A673 (cell line): Measurements from ENCODE around the gene TSSK6. TPM values are rescaled to one million over a fixed set of nuclear protein-coding genes. Genes with fewer than 3 reads are reported as not detected.

ENCODE experiments used
- BruUV-seq: library from RNA; stranded (reverse); fragments of 400-500 nt; replicated peaks from 2 replicates; lab custom pipeline; 2021; lab: Mats Ljungman, UMichigan
- CTCF ChIA-PET: fragments of 300-600 bp; sonication (Branson Sonifier 250); formaldehyde crosslinking; loops from one replicate; lab custom pipeline; 2022; ENCODE audit warnings: antibody characterized with exemption; lab: Charles Lee
- POLR2A ChIA-PET: fragments of 300-600 bp; sonication (Branson Sonifier 250); formaldehyde crosslinking; loops from one replicate; lab custom pipeline; 2022; ENCODE audit warnings: antibody characterized with exemption; ENCODE audit not compliant: low non-redundant PET; lab: Charles Lee
- DNase-seq: peaks from one replicate; pipeline ENCODE4 v3.0.0-alpha.2; 2015; ENCODE audit warnings: low spot score
- H3K27ac ChIP-seq: fragments of 200-600 bp; sonication (generic); 2 replicates; pipeline ENCODE4 v1.5.1; 2016; ENCODE audit warnings: mixed run types, low read depth, mild to moderate bottlenecking, mixed read lengths, antibody characterized with exemption, low read length; ENCODE audit not compliant: poor library complexity, severe bottlenecking
- H3K27me3 ChIP-seq: fragments of 200-600 bp; sonication (generic); replicated peaks from 2 replicates; pipeline ENCODE4 v1.6.1; 2017; ENCODE audit warnings: mixed run types, low read depth, mild to moderate bottlenecking, mixed read lengths, antibody characterized with exemption, low read length; ENCODE audit not compliant: insufficient read depth, poor library complexity
- H3K36me3 ChIP-seq: fragments of 200-600 bp; sonication (generic); 2 replicates; pipeline ENCODE4 v1.6.1; 2016; ENCODE audit warnings: mixed run types, mild to moderate bottlenecking, mixed read lengths, antibody characterized with exemption, low read length; ENCODE audit not compliant: insufficient read depth, poor library complexity, severe bottlenecking
- H3K4me1 ChIP-seq: fragments of 200-600 bp; sonication (generic); 2 replicates; pipeline ENCODE4 v1.6.1; 2017; ENCODE audit warnings: mixed run types, mild to moderate bottlenecking, mixed read lengths, antibody characterized with exemption, low read length; ENCODE audit not compliant: insufficient read depth, poor library complexity, severe bottlenecking
- H3K4me3 ChIP-seq: fragments of 200-600 bp; sonication (generic); 2 replicates; pipeline ENCODE4 v1.5.1; 2016; ENCODE audit warnings: low read depth, mixed run types, mild to moderate bottlenecking, mixed read lengths, low read length; ENCODE audit not compliant: poor library complexity, severe bottlenecking
- H3K9me3 ChIP-seq: fragments of 200-600 bp; sonication (generic); 2 replicates; pipeline ENCODE4 v1.6.1; 2016; ENCODE audit warnings: mixed run types, low read depth, mild to moderate bottlenecking, mixed read lengths, antibody characterized with exemption, low read length; ENCODE audit not compliant: poor library complexity, severe bottlenecking
- CTCF ChIP-seq: fragments of 300-800, 200-600 bp; sonication (generic); conservative IDR thresholded peaks from 2 replicates; pipeline ENCODE4 v1.5.1; 2017; ENCODE audit warnings: low read depth, mild to moderate bottlenecking, antibody characterized with exemption, low read length, moderate library complexity, mixed read lengths
- EZH2 ChIP-seq: fragments of 200-600 bp; sonication (generic); IDR thresholded peaks from 2 replicates; pipeline ENCODE4 v1.6.1; 2017; ENCODE audit warnings: borderline replicate concordance, low read depth, mild to moderate bottlenecking, mixed read lengths, antibody characterized with exemption, low read length; ENCODE audit not compliant: poor library complexity, severe bottlenecking
- intact Hi-C: fragments of 100-400 bp; cut with micrococcal nuclease; formaldehyde crosslinking; loops from one replicate; pipeline ENCODE4 v1.10.0; 2022; ENCODE audit not compliant: unreplicated experiment
- total RNA-seq: library from RNA; stranded (reverse); gene quantifications from 2 replicates; pipeline ENCODE4 v1.2.3, GENCODE V29; 2021

Gene TSSK6
- total RNA-seq, 1 experiment from 2014 or later: 2.5 TPM

GRCh38 chr19:19547674-19548336 lies 32.5 kb upstream of the TSSK6 start:
- POLR2A ChIA-PET: no interaction called here

GRCh38 chr19:19546751-19547162 lies 31.4 kb upstream of the TSSK6 start:
- no peaks in the 10 kb centered on the region for H3K27me3 ChIP-seq
- BruUV-seq: no TSS peak
- TF ChIP-seq CTCF (no peak), EZH2 (no peak)
- no peaks in the 10 kb centered on the region for H3K4me1 ChIP-seq
- H3K4me3 ChIP-seq: no peak overlapping the region
- H3K36me3 ChIP-seq: no peaks in the 10 kb centered on the region
- no peaks in the 10 kb centered on the region for H3K9me3 ChIP-seq
- CTCF ChIA-PET: no interaction called here
- intact Hi-C loops: no loop called here
- no peak for DNase-seq
- POLR2A ChIA-PET: no interaction called here
- no peak overlapping the region for H3K27ac ChIP-seq

More at GRCh38 chr19:19547674-19548336, 32.5 kb upstream of the TSSK6 start:
- Histone ChIP-seq H3K9me3 (no peaks in the 10 kb centered on the region), H3K4me3 (no peak overlapping the region), H3K4me1 (no peaks in the 10 kb centered on the region), H3K27ac (no peak overlapping the region), H3K36me3 (no peaks in the 10 kb centered on the region), H3K27me3 (no peaks in the 10 kb centered on the region)
- BruUV-seq: no TSS peak
- no peak for DNase-seq
- no peak for TF ChIP-seq EZH2
- TF ChIP-seq CTCF: no peak
- intact Hi-C loops: no loop called here
- CTCF ChIA-PET: no interaction called here

- Histone ChIP-seq H3K27ac (no peak overlapping the region), H3K4me1 (peaks cover 5% of the 10 kb centered on the region), H3K4me3 (no peak overlapping the region), H3K9me3 (no peaks in the 10 kb centered on the region), H3K36me3 (no peaks in the 10 kb centered on the region), H3K27me3 (no peaks in the 10 kb centered on the region)
- TF ChIP-seq EZH2: no peak
- no peak for DNase-seq
- no TSS peak for BruUV-seq
- POLR2A ChIA-PET: no interaction called here
- intact Hi-C loops: no loop called here
- CTCF ChIA-PET: no interaction called here
Observed at GRCh38 chr19:19545707-19546106, 30.4 kb upstream of the TSSK6 start.
